ENCODE data around the gene TPM2.

DNA sequence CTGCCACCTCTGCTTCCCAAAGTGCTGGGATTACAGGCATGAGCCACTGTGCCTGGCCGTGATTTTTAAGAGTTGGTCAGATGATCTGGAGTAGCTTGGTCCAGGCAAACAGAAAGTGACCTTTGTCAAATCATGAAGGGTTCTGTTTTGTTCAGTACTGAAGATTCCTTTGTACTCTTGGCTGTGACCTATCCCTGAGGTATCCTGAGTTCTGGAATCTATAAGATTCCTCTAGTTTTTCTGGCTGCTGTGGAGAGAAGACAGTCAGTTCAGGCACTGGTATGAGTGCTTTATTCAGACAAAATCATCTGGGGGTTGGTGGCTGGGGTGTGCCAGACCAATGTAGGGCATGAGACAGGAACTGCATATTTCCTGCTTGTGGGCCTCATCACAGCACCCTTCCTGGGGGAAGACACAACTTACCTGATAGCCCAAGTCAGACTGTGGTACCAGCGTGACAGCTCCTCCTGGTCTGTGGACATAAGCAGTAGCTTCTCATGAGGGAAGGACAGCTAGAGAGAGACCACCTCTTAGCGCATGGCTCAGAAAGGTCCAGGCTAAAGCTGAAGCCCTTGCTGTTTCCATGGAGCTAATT is 27.9 kb downstream of the TPM2 start:
- TF ChIP-seq, protein P1, sequence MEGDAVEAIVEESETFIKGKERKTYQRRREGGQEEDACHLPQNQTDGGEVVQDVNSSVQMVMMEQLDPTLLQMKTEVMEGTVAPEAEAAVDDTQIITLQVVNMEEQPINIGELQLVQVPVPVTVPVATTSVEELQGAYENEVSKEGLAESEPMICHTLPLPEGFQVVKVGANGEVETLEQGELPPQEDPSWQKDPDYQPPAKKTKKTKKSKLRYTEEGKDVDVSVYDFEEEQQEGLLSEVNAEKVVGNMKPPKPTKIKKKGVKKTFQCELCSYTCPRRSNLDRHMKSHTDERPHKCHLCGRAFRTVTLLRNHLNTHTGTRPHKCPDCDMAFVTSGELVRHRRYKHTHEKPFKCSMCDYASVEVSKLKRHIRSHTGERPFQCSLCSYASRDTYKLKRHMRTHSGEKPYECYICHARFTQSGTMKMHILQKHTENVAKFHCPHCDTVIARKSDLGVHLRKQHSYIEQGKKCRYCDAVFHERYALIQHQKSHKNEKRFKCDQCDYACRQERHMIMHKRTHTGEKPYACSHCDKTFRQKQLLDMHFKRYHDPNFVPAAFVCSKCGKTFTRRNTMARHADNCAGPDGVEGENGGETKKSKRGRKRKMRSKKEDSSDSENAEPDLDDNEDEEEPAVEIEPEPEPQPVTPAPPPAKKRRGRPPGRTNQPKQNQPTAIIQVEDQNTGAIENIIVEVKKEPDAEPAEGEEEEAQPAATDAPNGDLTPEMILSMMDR (conservative IDR thresholded peaks at IDR 0.05 in 1 of 2, IDR thresholded peaks at IDR 0.05 in 1 of 2; ENCODE audit: extremely low read depth in 1 of 2, insufficient read depth in 1 of 2, low read depth in 1 of 2, low read length in 2 of 2) = no peak
- no peak for TF ChIP-seq EZH2 (IDR thresholded peaks at IDR 0.05; ENCODE audit: borderline replicate concordance, low read length)
